Measurements from ENCODE around the gene IFT172.

IFT172 gene

GRCh38 chr2:27445615-27446014 is 43.9 kb downstream of the IFT172 start:
- Histone ChIP-seq H3K27me3 (ENCODE audit: low read length) (no peaks in the 10 kb centered on the region), H3K79me2 (ENCODE audit: insufficient read depth, low read length) (no peaks in the 10 kb centered on the region), H3K9ac (ENCODE audit: low read length) (no peak overlapping the region), H3K9me3 (ENCODE audit: insufficient read depth, low read length) (no peaks in the 10 kb centered on the region), H3K27ac (ENCODE audit: low read depth, low read length) (no peak overlapping the region), H3K36me3 (ENCODE audit: low read length) (no peaks in the 10 kb centered on the region), H2AFZ (ENCODE audit: low read depth, low read length, severe bottlenecking) (no peak overlapping the region), H3K4me3 (ENCODE audit: insufficient read depth, low read length, poor library complexity, severe bottlenecking) (no peak overlapping the region), H3F3A (ENCODE audit: insufficient read depth) (no peaks in the 10 kb centered on the region), H4K20me1 (ENCODE audit: low read depth, low read length) (no peaks in the 10 kb centered on the region), H3K9me2 (replicated peaks; ENCODE audit: insufficient read depth, low read length) (no peaks in the 10 kb centered on the region), H3K4me2 (ENCODE audit: low read depth, low read length, poor library complexity, severe bottlenecking) (no peak overlapping the region)
- TF ChIP-seq CTCF (IDR thresholded peaks at IDR 0.05; ENCODE audit: insufficient read depth, low read length, poor library complexity, severe bottlenecking) = no peak
- no peak for TF ChIP-seq EZH2phosphoT487 (conservative IDR thresholded peaks at IDR 0.05; ENCODE audit: low read length)

GRCh38 chr2:27445155-27445554 is 44.4 kb downstream of the IFT172 start:
- Histone ChIP-seq H2AFZ (ENCODE audit: low read depth, low read length, severe bottlenecking) (no peak overlapping the region), H3K4me2 (ENCODE audit: low read depth, low read length, poor library complexity, severe bottlenecking) (no peak overlapping the region), H3K9me3 (ENCODE audit: insufficient read depth, low read length) (no peaks in the 10 kb centered on the region), H3K36me3 (ENCODE audit: low read length) (no peaks in the 10 kb centered on the region), H3K27ac (ENCODE audit: low read depth, low read length) (no peak overlapping the region), H4K20me1 (ENCODE audit: low read depth, low read length) (no peaks in the 10 kb centered on the region), H3K9me2 (replicated peaks; ENCODE audit: insufficient read depth, low read length) (no peaks in the 10 kb centered on the region), H3K27me3 (ENCODE audit: low read length) (no peaks in the 10 kb centered on the region), H3K4me3 (ENCODE audit: insufficient read depth, low read length, poor library complexity, severe bottlenecking) (no peak overlapping the region), H3F3A (ENCODE audit: insufficient read depth) (no peaks in the 10 kb centered on the region), H3K9ac (ENCODE audit: low read length) (no peak overlapping the region), H3K79me2 (ENCODE audit: insufficient read depth, low read length) (no peaks in the 10 kb centered on the region)
- TF ChIP-seq EZH2phosphoT487 (conservative IDR thresholded peaks at IDR 0.05; ENCODE audit: low read length) (no peak), CTCF (IDR thresholded peaks at IDR 0.05; ENCODE audit: insufficient read depth, low read length, poor library complexity, severe bottlenecking) (no peak)

GRCh38 chr2:27442920-27443282 is 46.6 kb downstream of the IFT172 start:
- Histone ChIP-seq H3K9ac (ENCODE audit: low read length) (no peak overlapping the region), H3K9me3 (ENCODE audit: insufficient read depth, low read length) (no peaks in the 10 kb centered on the region), H3K4me3 (ENCODE audit: insufficient read depth, low read length, poor library complexity, severe bottlenecking) (no peak overlapping the region), H2AFZ (ENCODE audit: low read depth, low read length, severe bottlenecking) (no peak overlapping the region), H3K4me2 (ENCODE audit: low read depth, low read length, poor library complexity, severe bottlenecking) (no peak overlapping the region), H3K79me2 (ENCODE audit: insufficient read depth, low read length) (no peaks in the 10 kb centered on the region), H3K36me3 (ENCODE audit: low read length) (peaks cover 3% of the 10 kb centered on the region; the same call in 1 of the 2 replicates), H3K27ac (ENCODE audit: low read depth, low read length) (no peak overlapping the region), H4K20me1 (ENCODE audit: low read depth, low read length) (no peaks in the 10 kb centered on the region), H3K9me2 (replicated peaks; ENCODE audit: insufficient read depth, low read length) (no peaks in the 10 kb centered on the region), H3K27me3 (ENCODE audit: low read length) (no peaks in the 10 kb centered on the region), H3F3A (ENCODE audit: insufficient read depth) (no peaks in the 10 kb centered on the region)
- TF ChIP-seq EZH2phosphoT487 (conservative IDR thresholded peaks at IDR 0.05; ENCODE audit: low read length) (no peak), CTCF (IDR thresholded peaks at IDR 0.05; ENCODE audit: insufficient read depth, low read length, poor library complexity, severe bottlenecking) (no peak)

Data from SU-DHL-6 (cell line).